IMR-90 (cell line): Measurements from ENCODE around the gene FOXP1. TPM values are rescaled to one million over a fixed set of nuclear protein-coding genes. Genes with fewer than 3 reads are reported as not detected.

ENCODE experiments used
- ATAC-seq: fragments of 200-7000 bp; cut with Tn5 transposase; 2 replicates; pipeline ENCODE4 v1.9.1; 2020; ENCODE audit warnings: low read depth, mild to moderate bottlenecking, moderate library complexity
- BruUV-seq: library from RNA; stranded (reverse); fragments of 400-500 nt; replicated peaks from 2 replicates; lab custom pipeline; 2021; lab: Mats Ljungman, UMichigan
- CTCF ChIA-PET: fragments of 300-600 bp; formaldehyde crosslinking; extraction: SDS; loops from one replicate; lab custom pipeline; 2021; ENCODE audit warnings: antibody characterized with exemption; lab: Yijun Ruan, JAX
- POLR2A ChIA-PET: fragments of 300-600 bp; sonication (Branson Sonifier 250); formaldehyde crosslinking; loops from one replicate; lab custom pipeline; 2022; ENCODE audit warnings: antibody characterized with exemption; ENCODE audit not compliant: unreplicated experiment; lab: Charles Lee
- DNase-seq: peaks from one replicate; pipeline ENCODE4 v3.0.0; 2013
- H2AFZ ChIP-seq: replicated peaks from 2 replicates; pipeline ENCODE3; 2013; ENCODE audit warnings: low read length, mild to moderate bottlenecking; ENCODE audit not compliant: poor library complexity
- H2AK5ac ChIP-seq: 2 replicates; pipeline ENCODE4 v1.6.1; 2013; ENCODE audit warnings: low read depth, low read length, inconsistent platforms
- H2AK9ac ChIP-seq: replicated peaks from 2 replicates; pipeline ENCODE3; 2013; ENCODE audit warnings: mild to moderate bottlenecking, low read depth, low read length, moderate library complexity; ENCODE audit not compliant: poor library complexity
- H2BK120ac ChIP-seq: 2 replicates; pipeline ENCODE4 v1.6.1; 2013; ENCODE audit warnings: low read depth, low read length, inconsistent platforms
- H2BK15ac ChIP-seq: 3 replicates; pipeline ENCODE4 v1.6.1; 2013; ENCODE audit warnings: low read depth, low read length, inconsistent platforms
- H2BK20ac ChIP-seq: 2 replicates; pipeline ENCODE4 v1.6.1; 2013; ENCODE audit warnings: low read depth, mild to moderate bottlenecking, inconsistent platforms, low read length, moderate library complexity
- H2BK5ac ChIP-seq: 2 replicates; pipeline ENCODE4 v1.6.1; 2013; ENCODE audit warnings: mild to moderate bottlenecking, low read depth, low read length, inconsistent platforms; ENCODE audit not compliant: poor library complexity, severe bottlenecking
- H3K14ac ChIP-seq: replicated peaks from 2 replicates; pipeline ENCODE4 v1.6.1; 2013; ENCODE audit warnings: low read depth, low read length, inconsistent platforms
- H3K18ac ChIP-seq: 2 replicates; pipeline ENCODE4 v1.6.1; 2013; ENCODE audit warnings: low read depth, low read length, control low read depth
- H3K23ac ChIP-seq: 2 replicates; pipeline ENCODE4 v1.6.1; 2013; ENCODE audit warnings: low read depth, low read length, inconsistent platforms
- H3K27ac ChIP-seq: 2 replicates; pipeline ENCODE4 v1.5.1; 2013; ENCODE audit warnings: mild to moderate bottlenecking, control low read depth, low read length; ENCODE audit not compliant: insufficient read depth
- H3K27me3 ChIP-seq: 2 replicates; pipeline ENCODE4 v1.6.1; 2013; ENCODE audit warnings: low read length; ENCODE audit not compliant: control insufficient read depth, insufficient read depth
- H3K36me3 ChIP-seq: 2 replicates; pipeline ENCODE4 v1.6.1; 2013; ENCODE audit warnings: low read length, mixed read lengths; ENCODE audit not compliant: control insufficient read depth, insufficient read depth
- H3K4ac ChIP-seq: 2 replicates; pipeline ENCODE4 v1.6.1; 2013; ENCODE audit warnings: low read depth, low read length, inconsistent platforms
- H3K4me1 ChIP-seq: 2 replicates; pipeline ENCODE4 v1.6.1; 2013; ENCODE audit warnings: low read length, mixed read lengths; ENCODE audit not compliant: control insufficient read depth, insufficient read depth
- H3K4me2 ChIP-seq: 2 replicates; pipeline ENCODE4 v1.6.1; 2013; ENCODE audit warnings: low read depth, mild to moderate bottlenecking, control low read depth, low read length, moderate library complexity
- H3K4me3 ChIP-seq: 2 replicates; pipeline ENCODE4 v1.5.1; 2013; ENCODE audit warnings: low read depth, mild to moderate bottlenecking, control low read depth, low read length, moderate library complexity; ENCODE audit not compliant: insufficient read depth
- H3K56ac ChIP-seq: 2 replicates; pipeline ENCODE4 v1.6.1; 2013; ENCODE audit warnings: low read length, inconsistent platforms; ENCODE audit not compliant: insufficient read depth; ENCODE audit errors: extremely low read depth
- H3K79me1 ChIP-seq, 2 experiments: 2 replicates each; pipeline ENCODE4 v1.6.1; 2013; ENCODE audit warnings: low read length in 2 of 2, inconsistent platforms in 1 of 2, low read depth in 1 of 2
- H3K9ac ChIP-seq: 2 replicates; pipeline ENCODE4 v1.6.1; 2013; ENCODE audit warnings: low read depth, low read length, control low read depth
- H3K9me1 ChIP-seq: 2 replicates; pipeline ENCODE4 v1.6.1; 2013; ENCODE audit warnings: low read length, inconsistent platforms; ENCODE audit not compliant: insufficient read depth
- H3K9me3 ChIP-seq: 2 replicates; pipeline ENCODE4 v1.6.1; 2013; ENCODE audit warnings: low read length; ENCODE audit not compliant: control insufficient read depth, insufficient read depth
- H4K20me1 ChIP-seq: 2 replicates; pipeline ENCODE4 v1.6.1; 2013; ENCODE audit warnings: low read length, inconsistent platforms; ENCODE audit not compliant: insufficient read depth
- H4K5ac ChIP-seq: 2 replicates; pipeline ENCODE4 v1.6.1; 2013; ENCODE audit warnings: mild to moderate bottlenecking, low read depth, low read length, control low read depth
- H4K8ac ChIP-seq, 2 experiments: 2 replicates each; pipeline ENCODE4 v1.6.1; 2013; ENCODE audit warnings: low read depth in 2 of 2, low read length in 2 of 2, control low read depth in 1 of 2, inconsistent platforms in 1 of 2
- H4K91ac ChIP-seq: 2 replicates; pipeline ENCODE4 v1.6.1; 2013; ENCODE audit warnings: low read depth, low read length, inconsistent platforms; ENCODE audit not compliant: insufficient read depth
- SMC3 ChIP-seq: fragments of 150-350 bp; IDR thresholded peaks from 2 replicates; pipeline ENCODE4 v1.6.1; 2016; ENCODE audit warnings: low read depth, mild to moderate bottlenecking, antibody characterized with exemption, low read length, moderate library complexity
- WGBS, 2 experiments: methylation state at CpG; one replicate each; pipeline versions ENCODE4 v1.1.5 to v1.1.7; 2013; ENCODE audit warnings: missing lambda C conversion rate in 2 of 2; ENCODE audit not compliant: insufficient read length in 1 of 2; ENCODE audit errors: extremely low coverage in 2 of 2; 5-methylcytosine and 5-hydroxymethylcytosine counted together
- dilution Hi-C: fragments of 300-500 bp; cut with HindIII; formaldehyde crosslinking; loops from one replicate; pipeline ENCODE4 v1.14.3; 2018; ENCODE audit warnings: low sequenced_read_pairs; ENCODE audit not compliant: unreplicated experiment
- in situ Hi-C: fragments of 300-500 bp; cut with MboI; formaldehyde crosslinking; loops from 3 replicates; pipeline ENCODE4 v1.14.3; 2019; ENCODE audit warnings: low sequenced_read_pairs, inconsistent platforms, mixed read lengths
- intact Hi-C: fragments of 100-400 bp; cut with micrococcal nuclease; formaldehyde crosslinking; loops from 2 replicates; pipeline ENCODE4 v1.10.0; 2022
- polyA plus RNA-seq, 3 experiments: library from polyadenylated mRNA; depleted of rRNA; stranded (reverse); fragments of >200 nt; gene quantifications; 2 replicates each; pipeline ENCODE4 v1.2.3, GENCODE V29; 2012; ENCODE audit warnings: low replicate concordance in 1 of 3
- total RNA-seq: library from RNA; depleted of rRNA; stranded (reverse); fragments of >200 nt; gene quantifications from 2 replicates; pipeline ENCODE4 v1.2.3, GENCODE V29; 2012

FOXP1 gene
- total and polyA plus RNA-seq, 2 of the 4 experiments (the other 2 are of a cell fraction) = 37.0 to 132 TPM

DNA sequence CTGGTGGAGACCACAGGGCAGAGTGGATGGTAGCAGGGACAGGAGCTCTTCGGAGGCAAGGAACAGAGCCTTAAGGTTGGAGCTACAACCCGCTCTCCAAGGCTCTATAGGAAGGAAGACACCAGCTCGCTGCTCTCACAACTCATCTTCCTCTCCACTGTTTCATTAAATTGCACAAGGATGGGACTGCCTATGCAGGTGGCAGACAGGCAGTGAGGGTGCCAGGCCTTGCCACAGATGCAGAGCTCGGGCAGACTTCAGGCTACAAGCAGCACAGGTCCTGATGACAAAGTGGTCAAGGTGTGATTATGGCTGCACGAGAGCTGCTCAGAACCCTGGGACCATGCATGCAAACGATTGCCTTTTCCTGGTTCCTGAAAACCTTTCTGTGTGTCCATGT, 144.6 kb downstream of the FOXP1 start:
- ATAC-seq (no peak), DNase-seq (no peak)
- no peaks in the 10 kb centered on the region for H3K36me3 ChIP-seq
- H2BK20ac ChIP-seq = no peak overlapping the region; the same call in 1 of the 2 replicates
- no peaks in the 10 kb centered on the region for H3K27me3 ChIP-seq
- H2AK9ac ChIP-seq = no peak overlapping the region
- no peak overlapping the region for H2BK120ac ChIP-seq
- no peaks in the 10 kb centered on the region for H3K9me3 ChIP-seq
- 0 out of 2 replicates have a peak overlapping the region, but pooled peaks have one; percentile 11 for H3K56ac ChIP-seq
- dilution Hi-C loops (no loop called here), in situ Hi-C loops (no loop called here), intact Hi-C loops (no loop called here)
- no peak overlapping the region for H3K27ac ChIP-seq
- peaks cover 8% of the 10 kb centered on the region for H3K4me1 ChIP-seq
- ChIA-PET POLR2A (no interaction called here), CTCF (no interaction called here)
- H3K18ac ChIP-seq = no peak overlapping the region
- H4K20me1 ChIP-seq = no peaks in the 10 kb centered on the region
- H3K79me1 ChIP-seq = peaks cover 9 to 33% of the 10 kb centered on the region in 2 experiments
- H3K4ac ChIP-seq = no peak overlapping the region
- no peak overlapping the region for H4K5ac ChIP-seq
- 100% methylated on average over 1 of the region's 6 CpGs; no CpG with 5 or more reads in 1 of the 2 experiments for WGBS, 2 experiments
- no peak overlapping the region; the same call in none of the 2 replicates for H3K23ac ChIP-seq
- no peak overlapping the region for H3K4me3 ChIP-seq
- H4K8ac ChIP-seq = no peak overlapping the region
- no peak overlapping the region for H3K9ac ChIP-seq
- H3K14ac ChIP-seq = no peak overlapping the region
- H2AFZ ChIP-seq = no peak overlapping the region
- no peak overlapping the region for H2AK5ac ChIP-seq
- H2BK15ac ChIP-seq = 0 out of 3 replicates have a peak overlapping the region, but pooled peaks have one; percentile 31
- no TSS peak for BruUV-seq
- no peak overlapping the region for H3K4me2 ChIP-seq
- peaks cover 14% of the 10 kb centered on the region for H3K9me1 ChIP-seq
- 0 out of 2 replicates have a peak overlapping the region, but pooled peaks have one; percentile 16 for H4K91ac ChIP-seq
- no peak overlapping the region for H2BK5ac ChIP-seq
- TF ChIP-seq SMC3 = no peak
